Lung (tissue), 12 donors: ENCODE results near the gene CDR2. TPM values are rescaled to one million over a fixed set of nuclear protein-coding genes. Genes with fewer than 3 reads are reported as not detected.

Source experiments
- ATAC-seq: fragments of 200-7000 bp; cut with Tn5 transposase; one replicate; pipeline ENCODE4 v1.9.1; 2020; ENCODE audit warnings: moderate number of reproducible peaks; ENCODE audit not compliant: insufficient read depth, low FRiP score
- DNase-seq, 3 donors: peaks; one replicate each; pipeline ENCODE4 v3.0.0-alpha.2; 2013 to 2017
- H3K27ac ChIP-seq, 2 donors: one replicate each; pipeline ENCODE4 v1.5.1; 2013; ENCODE audit warnings: mild to moderate bottlenecking in 2 of 2, moderate library complexity in 2 of 2, control low read depth in 1 of 2, inconsistent platforms in 1 of 2, low read depth in 1 of 2, low read length in 1 of 2
- H3K27me3 ChIP-seq, 3 donors: one replicate each; pipeline ENCODE4 v1.5.1; 2013; ENCODE audit warnings: low read length in 2 of 3; ENCODE audit not compliant: control insufficient read depth in 3 of 3, insufficient read depth in 3 of 3
- H3K36me3 ChIP-seq, 4 donors: one replicate each; pipeline ENCODE4 v1.5.1; 2013; ENCODE audit warnings: low read length in 4 of 4, mild to moderate bottlenecking in 1 of 4, moderate library complexity in 1 of 4; ENCODE audit not compliant: control insufficient read depth in 4 of 4, insufficient read depth in 4 of 4
- H3K4me1 ChIP-seq, 5 donors: one replicate each; pipeline ENCODE4 v1.5.1; 2013; ENCODE audit warnings: low read length in 5 of 5, mild to moderate bottlenecking in 2 of 5, moderate library complexity in 1 of 5; ENCODE audit not compliant: control insufficient read depth in 5 of 5, insufficient read depth in 5 of 5
- H3K4me3 ChIP-seq: one replicate; pipeline ENCODE4 v1.5.1; 2013; ENCODE audit warnings: mild to moderate bottlenecking, control low read depth, moderate library complexity
- H3K9ac ChIP-seq, 2 donors: one replicate each; pipeline ENCODE4 v1.5.1; 2013; ENCODE audit warnings: low read length in 2 of 2, control low read depth in 1 of 2; ENCODE audit not compliant: insufficient read depth in 1 of 2
- H3K9me3 ChIP-seq, 4 donors: one replicate each; pipeline ENCODE4 v1.5.1; 2013; ENCODE audit warnings: low read length in 3 of 4, mild to moderate bottlenecking in 1 of 4, moderate library complexity in 1 of 4; ENCODE audit not compliant: control insufficient read depth in 4 of 4, insufficient read depth in 3 of 4
- WGBS, 2 donors: extraction: QIAGEN DNeasy Blood & Tissue Kit; methylation state at CpG; one replicate each; pipeline ENCODE4 v1.1.7; 2013; 5-methylcytosine and 5-hydroxymethylcytosine counted together
- polyA plus RNA-seq, 2 donors: library from polyadenylated mRNA; stranded (reverse); fragments of 200-250 nt; gene quantifications; one replicate each; pipeline ENCODE4 v1.2.1, GENCODE V29; 2013
- total RNA-seq, 2 donors: library from RNA; depleted of rRNA in 1 of 2; stranded (reverse); fragments of >200 nt in 1 of 2; gene quantifications; one replicate each; pipeline ENCODE4 v1.2.1, GENCODE V29; 2014 to 2021
- TF ChIP-seq, protein P1 (sequence below): IDR thresholded peaks from 2 replicates; pipeline ENCODE4 v1.5.1; 2012; ENCODE audit warnings: mild to moderate bottlenecking; ENCODE audit errors: control extremely low read depth, extremely low read depth
- donor health status: control.
- donor health status: control.
- donor health status: Bipolar disorder and iron deficiency.
- donor health status: healthy.
- donor health status: DM: yes; HTN: yes; CAD: no.

CDR2 gene
- total and polyA plus RNA-seq, 4 donors, result 11.3 to 27.0 (median 14.0) TPM

DNA sequence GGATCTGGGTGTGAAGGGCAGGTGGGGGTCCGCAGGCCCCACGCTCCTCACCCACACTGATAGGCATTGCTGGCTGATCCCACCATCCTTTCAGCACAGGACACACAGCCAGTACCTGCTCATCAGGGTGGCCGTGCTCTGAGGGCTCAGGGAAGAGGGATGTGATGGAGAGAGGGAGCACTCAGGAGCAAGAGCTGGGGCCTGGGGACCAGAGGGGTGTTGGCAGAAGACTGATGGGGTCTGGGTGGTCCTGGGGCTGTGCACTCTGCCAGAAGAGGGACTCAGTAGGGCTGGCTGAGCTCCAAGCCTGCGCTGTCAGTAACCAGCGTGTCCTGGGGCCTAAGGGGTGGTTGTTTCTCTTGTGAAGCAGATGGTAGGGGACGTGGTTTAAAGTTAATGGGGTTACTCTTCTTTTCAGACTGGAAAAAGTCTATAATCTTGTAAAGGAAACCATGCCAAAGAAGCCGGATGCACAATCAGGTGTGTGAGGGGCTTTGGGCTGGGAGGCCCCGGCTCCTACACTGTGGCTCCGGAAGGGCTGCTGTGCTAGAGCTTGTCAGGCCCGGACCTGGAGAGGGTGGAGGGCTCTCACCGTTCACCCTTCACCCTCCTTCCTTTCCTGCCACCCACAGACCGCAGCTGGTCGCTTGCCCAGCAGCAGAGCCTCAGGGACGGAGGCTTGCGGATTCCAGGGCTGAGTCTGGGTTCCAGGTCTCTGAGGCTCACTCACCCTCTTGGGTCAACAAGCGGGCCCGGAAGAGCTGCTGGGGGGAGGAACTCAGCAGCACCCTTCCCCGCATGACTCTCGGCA lies 49.4 kb downstream of the CDR2 start:
- WGBS, 2 donors, result 89 to 94% methylated on average over 19 of the region's 19 CpGs
- H3K27ac ChIP-seq, result no peak overlapping the region
- DNase-seq (no peak), ATAC-seq (no peak)
- no peaks in the 10 kb centered on the region for H3K9me3 ChIP-seq
- no peak overlapping the region for H3K4me3 ChIP-seq
- no peaks in the 10 kb centered on the region for H3K4me1 ChIP-seq
- TF ChIP-seq, protein P1, sequence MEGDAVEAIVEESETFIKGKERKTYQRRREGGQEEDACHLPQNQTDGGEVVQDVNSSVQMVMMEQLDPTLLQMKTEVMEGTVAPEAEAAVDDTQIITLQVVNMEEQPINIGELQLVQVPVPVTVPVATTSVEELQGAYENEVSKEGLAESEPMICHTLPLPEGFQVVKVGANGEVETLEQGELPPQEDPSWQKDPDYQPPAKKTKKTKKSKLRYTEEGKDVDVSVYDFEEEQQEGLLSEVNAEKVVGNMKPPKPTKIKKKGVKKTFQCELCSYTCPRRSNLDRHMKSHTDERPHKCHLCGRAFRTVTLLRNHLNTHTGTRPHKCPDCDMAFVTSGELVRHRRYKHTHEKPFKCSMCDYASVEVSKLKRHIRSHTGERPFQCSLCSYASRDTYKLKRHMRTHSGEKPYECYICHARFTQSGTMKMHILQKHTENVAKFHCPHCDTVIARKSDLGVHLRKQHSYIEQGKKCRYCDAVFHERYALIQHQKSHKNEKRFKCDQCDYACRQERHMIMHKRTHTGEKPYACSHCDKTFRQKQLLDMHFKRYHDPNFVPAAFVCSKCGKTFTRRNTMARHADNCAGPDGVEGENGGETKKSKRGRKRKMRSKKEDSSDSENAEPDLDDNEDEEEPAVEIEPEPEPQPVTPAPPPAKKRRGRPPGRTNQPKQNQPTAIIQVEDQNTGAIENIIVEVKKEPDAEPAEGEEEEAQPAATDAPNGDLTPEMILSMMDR, result no peak
- H3K36me3 ChIP-seq, result peaks cover 11 to 68% (median 23%) of the 10 kb centered on the region in 4 donors
- H3K9ac ChIP-seq, result no peak overlapping the region
- no peaks in the 10 kb centered on the region for H3K27me3 ChIP-seq

- Histone ChIP-seq H3K4me1 (no peaks in the 10 kb centered on the region), H3K27ac (no peak overlapping the region), H3K4me3 (no peak overlapping the region), H3K27me3 (no peaks in the 10 kb centered on the region), H3K9ac (no peak overlapping the region), H3K9me3 (no peaks in the 10 kb centered on the region), H3K36me3 (peaks cover 11 to 65% (median 25%) of the 10 kb centered on the region in 4 donors)
- no peak for ATAC-seq
- DNase-seq, result no peak
- WGBS, 2 donors, result 84 to 92% methylated on average over 21 to 24 of the region's 24 CpGs
- TF ChIP-seq, protein P1, result no peak
These were observed 50.2 kb downstream of the CDR2 start for GRCh38 chr16:22323959-22324786.

GRCh38 chr16:22323173-22323958 lies 51.1 kb downstream of the CDR2 start:
- 92 to 95% methylated on average over 12 of the region's 12 CpGs for whole genome bisulfite sequencing, 2 donors
- ATAC-seq (no peak), DNase-seq (no peak)
- TF ChIP-seq, protein P1, result no peak
- Histone ChIP-seq H3K36me3 (peaks cover 11 to 66% (median 25%) of the 10 kb centered on the region in 4 donors), H3K9me3 (no peaks in the 10 kb centered on the region), H3K4me1 (no peaks in the 10 kb centered on the region), H3K4me3 (no peak overlapping the region), H3K27me3 (no peaks in the 10 kb centered on the region), H3K27ac (no peak overlapping the region), H3K9ac (no peak overlapping the region)
